Measurements from ENCODE around the gene RAB11A.

The RAB11A gene

DNA sequence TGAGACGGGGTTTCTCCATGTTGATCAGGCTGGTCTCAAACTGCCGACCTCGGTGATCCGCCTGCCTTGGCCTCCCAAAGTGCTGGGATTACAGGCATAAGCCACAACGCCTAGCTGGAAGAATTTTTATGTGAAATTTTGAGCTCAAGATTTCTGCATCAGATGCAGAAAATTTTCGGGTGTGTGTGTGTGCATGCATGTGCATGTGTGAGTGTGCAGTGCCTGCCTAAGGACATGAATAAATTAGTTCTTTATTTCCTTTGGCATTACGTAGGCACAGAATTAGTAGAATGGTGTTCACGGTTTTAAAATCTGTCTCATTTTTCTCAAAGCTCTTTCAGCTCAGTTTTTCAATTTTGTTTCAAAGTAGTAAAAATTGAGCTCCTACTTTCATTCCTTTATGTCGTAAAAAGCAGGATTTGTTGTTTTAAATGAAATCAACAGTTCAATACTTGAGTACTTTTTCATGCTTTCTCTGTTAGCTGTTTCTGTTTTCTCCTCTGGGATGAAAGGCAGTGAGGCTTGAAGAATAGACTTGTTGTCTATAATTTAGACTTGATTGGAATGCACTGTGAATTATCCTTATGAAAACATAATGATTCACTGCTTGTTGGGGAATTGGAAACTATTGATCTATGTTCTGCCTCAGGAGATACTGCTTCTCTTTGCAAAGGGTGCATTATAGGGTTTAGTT, 23.3 kb upstream of the RAB11A start:
- Histone ChIP-seq H3F3A (ENCODE audit: control insufficient read depth, insufficient read depth) (no peaks in the 10 kb centered on the region), H3K27me3 (ENCODE audit: control insufficient read depth, low read length) (no peaks in the 10 kb centered on the region), H3K36me3 (ENCODE audit: control insufficient read depth, low read length) (no peaks in the 10 kb centered on the region), H3K4me1 (ENCODE audit: control insufficient read depth, low read length) (no peaks in the 10 kb centered on the region), H3K79me2 (ENCODE audit: control insufficient read depth, low read length) (no peaks in the 10 kb centered on the region), H4K20me1 (ENCODE audit: control insufficient read depth, insufficient read depth, low read depth, low read length) (no peaks in the 10 kb centered on the region), H3K9me2 (replicated peaks; ENCODE audit: control insufficient read depth, low read length) (no peaks in the 10 kb centered on the region), H3K9me3 (ENCODE audit: control insufficient read depth, insufficient read depth, low read length) (no peaks in the 10 kb centered on the region), H3K4me2 (ENCODE audit: low read length) (no peak overlapping the region), H3K4me3 (ENCODE audit: low read length) (no peak overlapping the region), H3K27ac (ENCODE audit: low read depth, low read length) (no peak overlapping the region)
- TF ChIP-seq, protein P1, sequence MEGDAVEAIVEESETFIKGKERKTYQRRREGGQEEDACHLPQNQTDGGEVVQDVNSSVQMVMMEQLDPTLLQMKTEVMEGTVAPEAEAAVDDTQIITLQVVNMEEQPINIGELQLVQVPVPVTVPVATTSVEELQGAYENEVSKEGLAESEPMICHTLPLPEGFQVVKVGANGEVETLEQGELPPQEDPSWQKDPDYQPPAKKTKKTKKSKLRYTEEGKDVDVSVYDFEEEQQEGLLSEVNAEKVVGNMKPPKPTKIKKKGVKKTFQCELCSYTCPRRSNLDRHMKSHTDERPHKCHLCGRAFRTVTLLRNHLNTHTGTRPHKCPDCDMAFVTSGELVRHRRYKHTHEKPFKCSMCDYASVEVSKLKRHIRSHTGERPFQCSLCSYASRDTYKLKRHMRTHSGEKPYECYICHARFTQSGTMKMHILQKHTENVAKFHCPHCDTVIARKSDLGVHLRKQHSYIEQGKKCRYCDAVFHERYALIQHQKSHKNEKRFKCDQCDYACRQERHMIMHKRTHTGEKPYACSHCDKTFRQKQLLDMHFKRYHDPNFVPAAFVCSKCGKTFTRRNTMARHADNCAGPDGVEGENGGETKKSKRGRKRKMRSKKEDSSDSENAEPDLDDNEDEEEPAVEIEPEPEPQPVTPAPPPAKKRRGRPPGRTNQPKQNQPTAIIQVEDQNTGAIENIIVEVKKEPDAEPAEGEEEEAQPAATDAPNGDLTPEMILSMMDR (IDR thresholded peaks at IDR 0.05; ENCODE audit: low read depth, low read length, poor library complexity, severe bottlenecking) = no peak
- no peak for TF ChIP-seq EZH2phosphoT487 (IDR thresholded peaks at IDR 0.05; ENCODE audit: borderline replicate concordance, low read length)

DNA sequence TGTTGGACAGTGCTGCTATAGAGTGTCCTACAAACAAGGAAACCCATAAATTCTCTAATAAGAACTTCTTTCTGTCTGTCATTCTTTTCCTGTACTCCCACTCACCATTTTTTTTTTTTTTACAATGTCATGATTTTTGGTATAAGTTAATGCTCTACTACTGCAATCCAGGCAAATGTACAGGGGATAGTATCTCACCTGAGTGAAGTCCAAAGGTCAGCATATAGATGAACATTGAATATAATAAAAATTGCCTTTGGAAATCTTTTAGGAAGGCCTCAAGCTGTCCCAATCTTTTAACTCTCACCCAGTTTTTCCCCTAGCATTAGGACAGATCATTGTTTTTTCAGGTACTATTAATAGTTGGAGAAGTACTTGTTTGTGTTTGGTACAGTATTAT, 21.3 kb upstream of the RAB11A start:
- H3K9me3 ChIP-seq (ENCODE audit: control insufficient read depth, insufficient read depth, low read length) = no peaks in the 10 kb centered on the region
- no peaks in the 10 kb centered on the region for H4K20me1 ChIP-seq (ENCODE audit: control insufficient read depth, insufficient read depth, low read depth, low read length)
- no peaks in the 10 kb centered on the region for H3K79me2 ChIP-seq (ENCODE audit: control insufficient read depth, low read length)
- H3K27ac ChIP-seq (ENCODE audit: low read depth, low read length) = no peak overlapping the region
- no peak overlapping the region for H3K4me3 ChIP-seq (ENCODE audit: low read length)
- no peaks in the 10 kb centered on the region for H3K9me2 ChIP-seq (replicated peaks; ENCODE audit: control insufficient read depth, low read length)
- no peaks in the 10 kb centered on the region for H3F3A ChIP-seq (ENCODE audit: control insufficient read depth, insufficient read depth)
- H3K4me1 ChIP-seq (ENCODE audit: control insufficient read depth, low read length) = no peaks in the 10 kb centered on the region
- TF ChIP-seq EZH2phosphoT487 (IDR thresholded peaks at IDR 0.05; ENCODE audit: borderline replicate concordance, low read length) = no peak
- TF ChIP-seq, protein P1 (IDR thresholded peaks at IDR 0.05; ENCODE audit: low read depth, low read length, poor library complexity, severe bottlenecking) = no peak
- H3K4me2 ChIP-seq (ENCODE audit: low read length) = no peak overlapping the region
- H3K27me3 ChIP-seq (ENCODE audit: control insufficient read depth, low read length) = no peaks in the 10 kb centered on the region
- no peaks in the 10 kb centered on the region for H3K36me3 ChIP-seq (ENCODE audit: control insufficient read depth, low read length)

DNA sequence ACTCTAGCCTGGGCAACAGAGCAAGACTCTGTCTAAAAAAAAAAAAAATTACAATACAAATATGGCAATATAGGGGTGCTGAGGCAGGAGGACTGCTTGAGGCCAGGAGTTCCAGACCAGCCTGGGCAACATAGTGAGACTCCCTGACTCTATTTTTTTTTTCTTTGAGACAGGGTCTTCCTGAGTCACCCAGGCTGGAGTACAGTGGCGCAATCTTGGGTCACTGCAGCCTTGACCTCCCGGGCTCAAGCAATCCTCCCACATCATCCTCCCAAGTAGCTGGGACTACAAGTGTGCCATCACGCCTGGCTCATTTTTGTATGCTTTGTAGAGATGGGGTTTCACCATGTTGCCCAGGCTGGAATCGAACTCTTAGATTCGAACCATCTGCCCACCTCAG, 17.3 kb upstream of the RAB11A start:
- Histone ChIP-seq H3K4me2 (ENCODE audit: low read length) (no peak overlapping the region), H3K27ac (ENCODE audit: low read depth, low read length) (no peak overlapping the region), H3F3A (ENCODE audit: control insufficient read depth, insufficient read depth) (0 out of 2 replicates have a peak, but pooled peaks cover 5% of the 10 kb centered on the region), H3K36me3 (ENCODE audit: control insufficient read depth, low read length) (no peaks in the 10 kb centered on the region), H3K9me3 (ENCODE audit: control insufficient read depth, insufficient read depth, low read length) (no peaks in the 10 kb centered on the region), H3K9me2 (replicated peaks; ENCODE audit: control insufficient read depth, low read length) (no peaks in the 10 kb centered on the region), H4K20me1 (ENCODE audit: control insufficient read depth, insufficient read depth, low read depth, low read length) (no peaks in the 10 kb centered on the region), H3K4me1 (ENCODE audit: control insufficient read depth, low read length) (no peaks in the 10 kb centered on the region), H3K4me3 (ENCODE audit: low read length) (no peak overlapping the region), H3K79me2 (ENCODE audit: control insufficient read depth, low read length) (no peaks in the 10 kb centered on the region), H3K27me3 (ENCODE audit: control insufficient read depth, low read length) (no peaks in the 10 kb centered on the region)
- TF ChIP-seq, protein P1 (IDR thresholded peaks at IDR 0.05; ENCODE audit: low read depth, low read length, poor library complexity, severe bottlenecking) = no peak
- no peak for TF ChIP-seq EZH2phosphoT487 (IDR thresholded peaks at IDR 0.05; ENCODE audit: borderline replicate concordance, low read length)

Data from DOHH2 (cell line).